ENCODE measurements around the gene SGSH.
"Not testable (repeated sequence)": the region's sequence is repeated elsewhere in the genome, so short reads cannot be mapped to it uniquely, and the experiment has no call there.

Gene SGSH

DNA sequence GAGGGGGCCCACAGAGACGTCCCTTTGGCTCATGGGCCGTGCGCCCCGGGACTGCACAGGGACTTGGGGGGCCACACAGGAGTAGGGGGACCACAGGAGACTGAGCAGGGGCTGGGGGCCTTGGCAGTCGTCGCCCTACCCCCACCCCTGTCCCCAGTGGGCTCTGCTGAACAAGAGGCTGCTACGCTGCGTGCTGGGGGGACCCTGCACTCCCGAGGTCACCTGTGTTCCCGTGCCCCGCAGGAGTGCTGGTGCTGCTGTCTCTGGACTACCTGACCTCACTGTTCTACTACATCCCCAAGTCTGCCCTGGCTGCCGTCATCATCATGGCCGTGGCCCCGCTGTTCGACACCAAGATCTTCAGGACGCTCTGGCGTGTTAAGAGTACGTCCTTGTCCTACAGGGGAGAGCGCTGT is 26.1 kb upstream of the SGSH start:
- no peak for ATAC-seq
- no peak for TF ChIP-seq ESRRG (CRISPR knock-in tag; IDR thresholded peaks at IDR 0.05)
- no peak for TF ChIP-seq ISL1 (CRISPR knock-in tag; IDR thresholded peaks at IDR 0.05)
- TF ChIP-seq ZC3H10 (CRISPR knock-in tag; IDR thresholded peaks at IDR 0.05) = no peak
- no peak for TF ChIP-seq ZNF565 (CRISPR knock-in tag; conservative IDR thresholded peaks at IDR 0.05; ENCODE audit: low read depth)
- no peak for TF ChIP-seq ARNTL (CRISPR knock-in tag; IDR thresholded peaks at IDR 0.05; ENCODE audit: borderline replicate concordance, low read depth)
- TF ChIP-seq, protein P1, sequence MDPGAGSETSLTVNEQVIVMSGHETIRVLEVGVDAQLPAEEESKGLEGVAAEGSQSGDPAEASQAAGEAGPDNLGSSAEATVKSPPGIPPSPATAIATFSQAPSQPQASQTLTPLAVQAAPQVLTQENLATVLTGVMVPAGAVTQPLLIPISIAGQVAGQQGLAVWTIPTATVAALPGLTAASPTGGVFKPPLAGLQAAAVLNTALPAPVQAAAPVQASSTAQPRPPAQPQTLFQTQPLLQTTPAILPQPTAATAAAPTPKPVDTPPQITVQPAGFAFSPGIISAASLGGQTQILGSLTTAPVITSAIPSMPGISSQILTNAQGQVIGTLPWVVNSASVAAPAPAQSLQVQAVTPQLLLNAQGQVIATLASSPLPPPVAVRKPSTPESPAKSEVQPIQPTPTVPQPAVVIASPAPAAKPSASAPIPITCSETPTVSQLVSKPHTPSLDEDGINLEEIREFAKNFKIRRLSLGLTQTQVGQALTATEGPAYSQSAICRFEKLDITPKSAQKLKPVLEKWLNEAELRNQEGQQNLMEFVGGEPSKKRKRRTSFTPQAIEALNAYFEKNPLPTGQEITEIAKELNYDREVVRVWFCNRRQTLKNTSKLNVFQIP (CRISPR knock-in tag; IDR thresholded peaks at IDR 0.05; ENCODE audit: borderline replicate concordance, low read depth) = no peak

DNA sequence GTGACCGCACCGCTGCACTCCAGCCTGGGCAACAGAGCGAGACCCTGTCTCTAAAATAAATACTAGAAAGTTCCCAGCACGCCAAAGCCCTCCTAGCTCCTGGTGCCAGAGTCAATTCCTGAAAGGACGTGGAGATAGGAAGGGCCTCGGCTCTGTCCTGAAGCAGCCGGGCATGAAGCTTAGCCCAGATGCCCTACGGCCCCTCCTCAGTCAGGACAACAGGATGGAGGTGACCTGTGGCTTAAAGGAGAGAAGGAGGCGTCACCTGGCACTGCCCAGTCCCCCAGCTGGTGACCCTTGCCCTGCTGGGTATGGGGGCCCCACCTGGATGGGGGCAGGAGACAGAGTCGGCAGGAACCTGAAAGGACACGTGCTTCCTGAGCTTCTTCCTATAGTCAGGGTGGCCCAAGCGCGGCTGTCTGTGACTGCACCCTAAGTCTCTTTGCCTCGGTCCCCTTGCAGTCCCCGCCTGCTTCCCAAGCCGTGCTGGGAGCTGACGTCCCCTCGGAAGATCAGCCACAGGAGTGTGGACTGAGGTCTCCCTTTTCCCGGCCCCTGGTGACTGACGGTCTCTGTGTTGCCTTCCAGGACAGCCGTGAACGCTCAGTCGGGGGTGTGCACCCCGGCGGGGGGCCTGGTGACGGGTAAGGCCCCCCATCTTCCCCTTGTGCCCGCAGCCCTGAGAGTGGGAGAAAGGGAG is 25.6 kb upstream of the SGSH start:
- TF ChIP-seq BACH2 (CRISPR knock-in tag; IDR thresholded peaks at IDR 0.05; ENCODE audit: borderline replicate concordance) (no peak), ZNF8 (CRISPR knock-in tag; IDR thresholded peaks at IDR 0.05) (no peak), ARNTL (CRISPR knock-in tag; IDR thresholded peaks at IDR 0.05; ENCODE audit: borderline replicate concordance, low read depth) (no peak), ZC3H10 (CRISPR knock-in tag; IDR thresholded peaks at IDR 0.05) (no peak), ZNF70 (CRISPR knock-in tag; IDR thresholded peaks at IDR 0.05) (no peak), TOX (CRISPR knock-in tag; IDR thresholded peaks at IDR 0.05; ENCODE audit: borderline replicate concordance) (no peak), RARB (CRISPR knock-in tag; IDR thresholded peaks at IDR 0.05) (no peak), ZFP30 (CRISPR knock-in tag; IDR thresholded peaks at IDR 0.05) (no peak), SNAI2 (CRISPR knock-in tag; IDR thresholded peaks at IDR 0.05) (no peak)
- TF ChIP-seq, protein P2, sequence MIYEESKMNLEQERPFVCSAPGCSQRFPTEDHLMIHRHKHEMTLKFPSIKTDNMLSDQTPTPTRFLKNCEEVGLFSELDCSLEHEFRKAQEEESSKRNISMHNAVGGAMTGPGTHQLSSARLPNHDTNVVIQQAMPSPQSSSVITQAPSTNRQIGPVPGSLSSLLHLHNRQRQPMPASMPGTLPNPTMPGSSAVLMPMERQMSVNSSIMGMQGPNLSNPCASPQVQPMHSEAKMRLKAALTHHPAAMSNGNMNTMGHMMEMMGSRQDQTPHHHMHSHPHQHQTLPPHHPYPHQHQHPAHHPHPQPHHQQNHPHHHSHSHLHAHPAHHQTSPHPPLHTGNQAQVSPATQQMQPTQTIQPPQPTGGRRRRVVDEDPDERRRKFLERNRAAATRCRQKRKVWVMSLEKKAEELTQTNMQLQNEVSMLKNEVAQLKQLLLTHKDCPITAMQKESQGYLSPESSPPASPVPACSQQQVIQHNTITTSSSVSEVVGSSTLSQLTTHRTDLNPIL (CRISPR knock-in tag; IDR thresholded peaks at IDR 0.05; ENCODE audit: low read depth) = no peak
- TF ChIP-seq, protein P3, sequence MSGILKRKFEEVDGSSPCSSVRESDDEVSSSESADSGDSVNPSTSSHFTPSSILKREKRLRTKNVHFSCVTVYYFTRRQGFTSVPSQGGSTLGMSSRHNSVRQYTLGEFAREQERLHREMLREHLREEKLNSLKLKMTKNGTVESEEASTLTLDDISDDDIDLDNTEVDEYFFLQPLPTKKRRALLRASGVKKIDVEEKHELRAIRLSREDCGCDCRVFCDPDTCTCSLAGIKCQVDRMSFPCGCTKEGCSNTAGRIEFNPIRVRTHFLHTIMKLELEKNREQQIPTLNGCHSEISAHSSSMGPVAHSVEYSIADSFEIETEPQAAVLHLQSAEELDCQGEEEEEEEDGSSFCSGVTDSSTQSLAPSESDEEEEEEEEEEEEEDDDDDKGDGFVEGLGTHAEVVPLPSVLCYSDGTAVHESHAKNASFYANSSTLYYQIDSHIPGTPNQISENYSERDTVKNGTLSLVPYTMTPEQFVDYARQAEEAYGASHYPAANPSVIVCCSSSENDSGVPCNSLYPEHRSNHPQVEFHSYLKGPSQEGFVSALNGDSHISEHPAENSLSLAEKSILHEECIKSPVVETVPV (CRISPR knock-in tag; IDR thresholded peaks at IDR 0.05) = no peak
- TF ChIP-seq, protein P1 (CRISPR knock-in tag; IDR thresholded peaks at IDR 0.05; ENCODE audit: borderline replicate concordance, low read depth) = no peak
- no peak for ATAC-seq

DNA sequence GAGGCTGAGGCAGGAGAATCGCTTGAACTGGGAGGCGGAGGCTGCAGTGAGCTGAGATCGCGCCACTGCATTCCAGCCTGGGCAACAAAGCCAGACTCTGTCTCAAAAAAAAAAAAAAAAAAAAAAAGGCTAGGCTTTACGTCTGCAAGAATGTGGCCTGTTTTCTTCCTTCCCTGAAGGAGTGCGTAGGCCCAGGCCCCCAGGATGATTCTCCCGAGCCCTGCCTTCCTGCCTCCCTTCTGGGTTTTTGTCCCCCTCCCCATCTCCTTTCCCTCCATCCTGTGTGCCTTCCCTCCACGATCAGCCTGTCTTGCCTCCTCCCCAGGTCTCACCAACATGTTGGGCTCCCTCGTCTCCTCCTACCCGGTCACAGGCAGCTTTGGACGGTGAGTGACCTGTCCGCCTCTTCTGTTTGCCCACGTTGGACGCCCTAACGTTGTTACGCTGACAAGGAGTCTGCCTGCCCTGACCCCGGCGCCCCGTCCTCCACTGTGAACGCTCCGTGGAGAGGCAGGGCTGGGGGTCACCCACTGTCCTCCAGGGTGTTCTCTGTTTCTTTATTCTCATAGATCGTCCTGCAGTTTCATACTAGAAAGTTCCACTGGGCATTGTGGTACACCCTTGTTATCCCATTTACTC is 24.9 kb upstream of the SGSH start:
- no peak for TF ChIP-seq ZFP3 (CRISPR knock-in tag; IDR thresholded peaks at IDR 0.05)
- TF ChIP-seq ESRRG (CRISPR knock-in tag; IDR thresholded peaks at IDR 0.05) = no peak
- no peak for TF ChIP-seq ZC3H10 (CRISPR knock-in tag; IDR thresholded peaks at IDR 0.05)
- no peak for ATAC-seq

DNA sequence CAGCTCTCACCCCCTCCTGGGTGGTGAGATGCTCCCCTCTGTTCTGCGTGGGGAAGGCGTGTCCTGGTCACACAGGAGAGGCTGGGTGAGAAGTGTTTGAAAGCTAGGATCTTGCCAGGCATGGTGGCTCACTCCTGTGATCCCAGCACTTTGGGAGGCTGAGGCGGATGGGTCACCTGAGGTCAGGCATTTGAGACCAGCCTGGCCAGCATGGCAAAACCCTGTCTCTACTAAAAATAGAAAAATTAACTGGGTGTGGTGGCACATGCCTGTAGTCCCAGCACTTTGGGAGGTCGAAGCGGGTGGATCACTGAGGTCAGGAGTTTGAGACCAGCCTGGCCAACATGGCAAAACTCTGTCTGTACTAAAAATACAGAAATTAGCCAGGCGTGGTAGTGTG is 24.3 kb upstream of the SGSH start:
- not testable (repeated sequence) for ATAC-seq

DNA sequence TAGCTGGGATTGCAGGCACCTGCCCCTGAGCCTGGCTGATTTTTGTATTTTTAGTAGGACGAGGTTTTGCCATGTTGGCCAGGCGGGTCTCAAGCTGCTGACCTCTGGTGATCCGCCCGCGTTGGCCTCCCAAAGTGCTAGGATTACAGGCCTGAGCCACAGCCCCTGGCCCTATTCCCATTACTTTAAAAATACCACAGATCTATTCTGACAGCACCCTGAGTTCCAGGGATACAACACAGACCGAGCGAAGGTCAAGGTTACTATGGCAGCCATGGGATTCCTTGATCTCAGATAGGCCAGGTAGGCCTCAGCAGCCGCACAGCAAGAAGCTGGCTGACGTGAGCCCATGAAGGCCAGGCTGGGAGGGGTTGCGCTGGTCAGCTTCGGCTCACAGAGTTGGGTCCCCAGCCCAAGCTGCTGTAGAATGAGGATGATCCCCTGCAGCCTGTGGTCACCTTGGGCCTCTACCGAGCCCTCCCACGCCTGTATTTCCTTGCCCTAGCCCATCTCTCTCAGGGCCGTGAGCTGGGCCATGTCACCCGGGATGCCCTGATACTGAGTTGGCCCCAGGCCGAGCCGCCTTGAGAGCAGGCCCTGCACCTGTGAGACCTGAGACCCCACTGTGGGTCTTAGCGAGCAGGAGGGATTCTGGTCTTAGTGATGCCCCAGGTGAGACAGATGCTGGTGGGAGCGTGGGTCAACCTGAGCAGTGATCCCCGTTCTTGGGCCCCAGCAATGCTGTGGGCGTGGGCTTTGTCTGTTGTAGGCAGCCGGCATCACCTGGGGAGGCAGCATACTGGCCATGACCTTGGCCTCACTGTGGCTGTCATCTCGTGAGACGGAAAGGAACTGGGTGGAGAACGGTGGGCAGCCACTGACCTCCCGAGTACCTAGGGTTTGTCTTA is 23.6 kb upstream of the SGSH start:
- no peak for ATAC-seq
- no peak for TF ChIP-seq TCF4 (CRISPR knock-in tag; IDR thresholded peaks at IDR 0.05; ENCODE audit: borderline replicate concordance)
- no peak for TF ChIP-seq ZFP3 (CRISPR knock-in tag; IDR thresholded peaks at IDR 0.05)
- no peak for TF ChIP-seq BACH2 (CRISPR knock-in tag; IDR thresholded peaks at IDR 0.05; ENCODE audit: borderline replicate concordance)
- TF ChIP-seq ZFP30 (CRISPR knock-in tag; IDR thresholded peaks at IDR 0.05) = no peak
- no peak for TF ChIP-seq ZNF565 (CRISPR knock-in tag; conservative IDR thresholded peaks at IDR 0.05; ENCODE audit: low read depth)
- TF ChIP-seq, protein P3 (CRISPR knock-in tag; IDR thresholded peaks at IDR 0.05) = no peak
- TF ChIP-seq ARNTL (CRISPR knock-in tag; IDR thresholded peaks at IDR 0.05; ENCODE audit: borderline replicate concordance, low read depth) = no peak
- TF ChIP-seq PPARA (CRISPR knock-in tag; IDR thresholded peaks at IDR 0.05; ENCODE audit: borderline replicate concordance) = no peak
- no peak for TF ChIP-seq ZNF8 (CRISPR knock-in tag; IDR thresholded peaks at IDR 0.05)
- TF ChIP-seq CSDC2 (CRISPR knock-in tag; IDR thresholded peaks at IDR 0.05) = no peak
- TF ChIP-seq, protein P1 (CRISPR knock-in tag; IDR thresholded peaks at IDR 0.05; ENCODE audit: borderline replicate concordance, low read depth) = no peak
- no peak for TF ChIP-seq GLIS3 (CRISPR knock-in tag; IDR thresholded peaks at IDR 0.05)
- no peak for TF ChIP-seq OSR1 (CRISPR knock-in tag; IDR thresholded peaks at IDR 0.05)
- TF ChIP-seq ZNF70 (CRISPR knock-in tag; IDR thresholded peaks at IDR 0.05) = no peak
- TF ChIP-seq ESRRG (CRISPR knock-in tag; IDR thresholded peaks at IDR 0.05) = no peak
- no peak for TF ChIP-seq SNAI2 (CRISPR knock-in tag; IDR thresholded peaks at IDR 0.05)

All from SK-N-SH treated with all-trans-retinoic acid at 6 μM for 48 hours (cell line).